HG03060 (cell line): Measurements from ENCODE around the gene INPPL1.
"Not testable (repeated sequence)": the region's sequence is repeated elsewhere in the genome, so short reads cannot be mapped to it uniquely, and the experiment has no call there.

Experiments
- ATAC-seq: cut with Tn5 transposase; IDR thresholded peaks from one replicate; pipeline ENCODE4 v1.9.1; 2021; ENCODE audit warnings: low read depth, moderate number of reproducible peaks; ENCODE audit not compliant: unreplicated experiment

Gene INPPL1, protein sequence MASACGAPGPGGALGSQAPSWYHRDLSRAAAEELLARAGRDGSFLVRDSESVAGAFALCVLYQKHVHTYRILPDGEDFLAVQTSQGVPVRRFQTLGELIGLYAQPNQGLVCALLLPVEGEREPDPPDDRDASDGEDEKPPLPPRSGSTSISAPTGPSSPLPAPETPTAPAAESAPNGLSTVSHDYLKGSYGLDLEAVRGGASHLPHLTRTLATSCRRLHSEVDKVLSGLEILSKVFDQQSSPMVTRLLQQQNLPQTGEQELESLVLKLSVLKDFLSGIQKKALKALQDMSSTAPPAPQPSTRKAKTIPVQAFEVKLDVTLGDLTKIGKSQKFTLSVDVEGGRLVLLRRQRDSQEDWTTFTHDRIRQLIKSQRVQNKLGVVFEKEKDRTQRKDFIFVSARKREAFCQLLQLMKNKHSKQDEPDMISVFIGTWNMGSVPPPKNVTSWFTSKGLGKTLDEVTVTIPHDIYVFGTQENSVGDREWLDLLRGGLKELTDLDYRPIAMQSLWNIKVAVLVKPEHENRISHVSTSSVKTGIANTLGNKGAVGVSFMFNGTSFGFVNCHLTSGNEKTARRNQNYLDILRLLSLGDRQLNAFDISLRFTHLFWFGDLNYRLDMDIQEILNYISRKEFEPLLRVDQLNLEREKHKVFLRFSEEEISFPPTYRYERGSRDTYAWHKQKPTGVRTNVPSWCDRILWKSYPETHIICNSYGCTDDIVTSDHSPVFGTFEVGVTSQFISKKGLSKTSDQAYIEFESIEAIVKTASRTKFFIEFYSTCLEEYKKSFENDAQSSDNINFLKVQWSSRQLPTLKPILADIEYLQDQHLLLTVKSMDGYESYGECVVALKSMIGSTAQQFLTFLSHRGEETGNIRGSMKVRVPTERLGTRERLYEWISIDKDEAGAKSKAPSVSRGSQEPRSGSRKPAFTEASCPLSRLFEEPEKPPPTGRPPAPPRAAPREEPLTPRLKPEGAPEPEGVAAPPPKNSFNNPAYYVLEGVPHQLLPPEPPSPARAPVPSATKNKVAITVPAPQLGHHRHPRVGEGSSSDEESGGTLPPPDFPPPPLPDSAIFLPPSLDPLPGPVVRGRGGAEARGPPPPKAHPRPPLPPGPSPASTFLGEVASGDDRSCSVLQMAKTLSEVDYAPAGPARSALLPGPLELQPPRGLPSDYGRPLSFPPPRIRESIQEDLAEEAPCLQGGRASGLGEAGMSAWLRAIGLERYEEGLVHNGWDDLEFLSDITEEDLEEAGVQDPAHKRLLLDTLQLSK

DNA sequence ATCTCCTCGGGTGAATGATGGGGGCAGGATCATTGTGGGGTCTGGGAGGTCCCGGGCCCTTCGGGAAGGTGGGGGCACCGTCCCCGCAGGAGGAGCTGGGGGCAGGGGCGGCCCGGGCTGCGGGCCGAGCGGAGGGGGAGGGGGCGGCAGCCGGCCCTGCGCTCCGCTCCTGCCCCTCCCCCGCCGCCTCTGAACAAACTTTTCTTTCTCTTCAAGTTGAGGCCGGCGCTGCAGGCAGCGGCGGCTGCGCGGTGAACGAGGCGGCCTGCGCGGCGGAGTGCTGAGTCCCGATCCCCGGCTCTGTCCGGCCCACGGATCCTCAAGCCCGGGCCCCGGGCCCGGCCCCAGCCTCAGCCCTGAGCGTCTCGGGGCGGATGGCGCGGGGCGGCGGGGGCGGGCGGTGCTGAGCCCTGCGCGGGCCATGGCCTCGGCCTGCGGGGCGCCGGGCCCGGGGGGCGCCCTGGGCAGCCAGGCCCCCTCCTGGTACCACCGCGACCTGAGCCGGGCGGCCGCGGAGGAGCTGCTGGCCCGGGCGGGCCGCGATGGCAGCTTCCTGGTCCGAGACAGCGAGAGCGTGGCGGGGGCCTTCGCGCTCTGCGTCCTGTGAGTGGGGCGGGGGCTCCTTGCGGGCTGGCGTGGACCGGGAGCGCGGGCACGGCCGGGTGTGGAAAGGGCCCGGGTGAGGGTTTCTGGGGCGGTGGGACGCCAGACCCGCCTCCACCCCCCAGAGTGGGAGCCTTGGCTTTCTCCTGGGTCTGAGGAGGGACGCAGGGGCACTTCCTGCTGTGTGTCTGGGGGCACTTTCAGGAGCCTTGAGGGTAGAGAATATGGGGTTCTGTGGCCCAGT is at the start of gene INPPL1:
Gene INPPL1 (plus strand): TSS at position 204 of the 847 bp plus-strand sequence. CDS start 218 bp downstream, at position 422.
- ATAC-seq: no peak

DNA sequence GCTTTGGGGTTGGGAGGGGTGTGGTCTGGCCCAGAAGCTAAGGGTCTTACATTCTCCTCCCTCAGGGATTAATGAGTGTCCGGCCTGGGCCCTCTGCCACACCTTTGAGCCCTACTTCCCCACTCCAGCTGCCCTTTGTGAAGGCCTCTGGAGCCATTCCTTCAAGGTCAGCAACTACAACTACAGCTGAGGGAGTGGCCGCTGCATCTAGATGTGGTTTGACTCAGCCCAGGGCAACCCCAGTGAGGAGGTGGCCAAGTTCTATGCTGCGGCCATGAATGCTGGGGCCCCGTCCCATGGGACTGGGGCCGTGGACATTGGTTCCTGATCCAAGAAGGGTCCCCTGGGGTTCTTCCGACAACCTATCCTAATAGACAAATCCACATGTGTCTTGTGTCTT is 46.9 kb upstream of the INPPL1 start:
- no peak for ATAC-seq

DNA sequence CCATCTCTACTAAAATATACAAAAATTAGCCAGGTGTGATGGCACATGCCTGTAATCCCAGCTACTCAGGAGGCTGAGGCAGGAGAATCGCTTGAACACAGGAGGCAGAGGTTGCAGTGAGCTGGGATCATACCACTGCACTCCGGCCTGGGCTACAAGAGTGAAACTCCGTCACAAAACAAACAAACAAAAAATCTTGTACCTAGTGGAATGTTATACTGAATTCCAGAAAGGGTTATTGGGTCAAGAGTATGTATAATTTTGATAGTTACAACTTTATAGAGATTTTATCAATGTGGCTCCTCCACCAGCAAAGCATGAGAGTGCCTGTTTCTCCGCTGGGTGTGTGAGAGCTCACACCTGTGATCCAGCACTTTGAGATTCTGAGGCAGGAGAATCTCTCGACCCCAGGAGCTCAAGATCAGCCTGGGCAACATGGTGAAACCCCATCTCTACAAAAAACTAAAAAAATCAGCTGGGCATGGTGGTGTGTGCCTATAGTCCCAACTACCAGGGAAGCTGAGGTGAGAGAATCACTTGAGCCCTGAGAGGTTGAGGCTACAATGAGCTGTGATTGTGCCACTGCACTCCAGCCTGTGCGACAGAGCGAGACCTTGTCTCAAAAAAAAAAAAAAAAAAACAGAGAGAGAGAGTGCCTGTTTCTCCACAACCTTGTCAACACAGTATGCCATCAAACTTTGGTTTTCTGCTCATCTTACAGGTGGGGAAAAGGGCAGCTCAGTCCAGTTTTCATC is 45.3 kb upstream of the INPPL1 start:
- ATAC-seq: no peak

DNA sequence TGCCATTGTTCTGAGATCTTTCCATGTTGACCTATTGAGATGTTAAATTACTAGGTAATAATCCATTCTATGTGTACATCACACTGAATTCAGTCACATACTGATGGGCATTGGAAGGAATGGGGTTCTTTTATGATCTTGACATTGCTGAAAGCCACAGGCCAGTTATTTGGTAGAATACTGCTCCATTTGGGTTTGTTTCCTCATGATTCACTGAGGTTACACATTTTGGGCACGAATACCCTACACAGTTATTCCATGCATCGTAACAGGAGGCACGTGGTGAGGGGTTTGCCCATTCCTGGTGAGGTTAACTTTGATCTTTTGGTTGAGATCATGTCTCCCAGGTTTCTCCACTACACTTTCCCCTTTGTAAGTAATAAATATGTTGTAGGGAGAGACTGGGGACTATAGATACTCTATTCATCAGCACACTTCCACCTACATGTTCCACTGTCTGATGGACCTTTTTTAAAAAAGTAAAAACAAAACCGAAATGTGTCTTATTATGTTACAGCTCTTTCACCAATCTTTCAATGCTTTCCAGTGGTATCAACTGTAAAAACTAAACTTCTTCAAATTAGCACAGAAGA is 44.7 kb upstream of the INPPL1 start:
- no peak for ATAC-seq

DNA sequence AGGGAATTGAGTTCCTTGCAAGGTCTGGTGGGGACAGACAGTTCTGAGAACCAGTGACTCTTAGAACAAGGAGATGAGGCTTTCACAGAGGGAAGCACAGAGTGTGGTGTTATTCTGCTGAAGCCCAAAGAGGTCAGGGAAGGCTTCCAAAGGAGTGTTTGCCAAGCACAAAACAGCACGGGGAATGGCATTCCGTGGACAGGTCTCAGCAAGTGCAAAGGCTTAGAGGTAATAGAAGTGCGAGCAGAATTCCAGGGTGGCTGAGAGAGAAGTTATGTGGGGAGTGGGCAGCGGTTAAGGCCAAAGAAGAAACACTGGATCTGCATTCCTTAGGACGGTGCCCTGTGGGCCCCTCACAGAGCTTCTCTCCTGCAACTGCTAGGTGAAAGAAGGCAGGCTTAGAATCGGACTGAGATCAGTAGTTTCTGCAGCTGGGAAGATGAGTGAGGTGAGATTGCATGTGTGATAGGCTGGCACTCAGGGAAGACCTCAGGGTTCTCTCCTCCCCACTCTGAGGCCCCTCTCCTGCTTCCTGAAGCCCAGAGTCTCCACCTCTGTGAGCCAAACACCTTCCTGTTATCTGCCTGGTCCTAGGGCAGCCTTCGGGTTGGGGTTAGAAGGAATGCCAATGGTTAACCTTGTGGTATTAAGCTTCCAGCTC is 43.5 kb upstream of the INPPL1 start:
- ATAC-seq: not testable (repeated sequence)

DNA sequence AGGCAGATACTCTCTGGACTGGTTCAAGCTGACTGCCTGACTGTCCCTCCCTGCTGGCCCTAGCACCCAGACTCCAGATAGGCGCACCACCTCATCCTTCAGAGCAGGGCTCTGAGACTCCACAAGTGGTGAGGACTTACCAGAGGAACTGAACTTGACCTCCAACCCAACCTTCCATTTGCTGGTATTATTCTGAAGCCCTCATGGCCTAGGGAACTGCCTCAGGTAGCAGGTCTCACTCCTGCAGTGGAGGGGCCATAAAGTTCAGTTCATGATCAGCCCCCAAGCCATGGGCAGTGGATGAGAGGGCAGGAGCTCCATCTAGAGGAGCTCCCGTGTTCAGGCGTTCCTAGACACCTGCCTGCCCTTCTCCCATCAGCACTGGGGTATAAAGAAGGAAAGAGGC is 43.0 kb upstream of the INPPL1 start:
- not testable (repeated sequence) for ATAC-seq

DNA sequence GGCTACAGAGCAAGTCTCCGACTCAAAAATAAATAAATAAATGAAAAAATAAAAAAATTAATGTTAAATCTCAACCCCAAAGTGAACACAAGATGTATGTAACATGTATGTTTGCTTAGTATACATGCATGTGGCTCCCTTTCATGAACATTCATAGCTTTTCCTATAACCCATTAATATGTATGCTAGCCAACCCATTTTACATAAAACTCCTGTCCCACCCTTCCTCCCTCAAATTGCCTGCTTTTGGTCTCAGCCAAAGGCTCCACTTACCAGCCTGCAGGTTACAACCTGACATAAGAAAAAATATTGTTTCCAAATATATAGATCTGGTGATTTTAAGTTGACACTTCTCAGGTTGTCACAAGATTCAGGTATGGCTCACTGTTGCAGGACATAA is 36.3 kb upstream of the INPPL1 start:
- ATAC-seq: no peak

DNA sequence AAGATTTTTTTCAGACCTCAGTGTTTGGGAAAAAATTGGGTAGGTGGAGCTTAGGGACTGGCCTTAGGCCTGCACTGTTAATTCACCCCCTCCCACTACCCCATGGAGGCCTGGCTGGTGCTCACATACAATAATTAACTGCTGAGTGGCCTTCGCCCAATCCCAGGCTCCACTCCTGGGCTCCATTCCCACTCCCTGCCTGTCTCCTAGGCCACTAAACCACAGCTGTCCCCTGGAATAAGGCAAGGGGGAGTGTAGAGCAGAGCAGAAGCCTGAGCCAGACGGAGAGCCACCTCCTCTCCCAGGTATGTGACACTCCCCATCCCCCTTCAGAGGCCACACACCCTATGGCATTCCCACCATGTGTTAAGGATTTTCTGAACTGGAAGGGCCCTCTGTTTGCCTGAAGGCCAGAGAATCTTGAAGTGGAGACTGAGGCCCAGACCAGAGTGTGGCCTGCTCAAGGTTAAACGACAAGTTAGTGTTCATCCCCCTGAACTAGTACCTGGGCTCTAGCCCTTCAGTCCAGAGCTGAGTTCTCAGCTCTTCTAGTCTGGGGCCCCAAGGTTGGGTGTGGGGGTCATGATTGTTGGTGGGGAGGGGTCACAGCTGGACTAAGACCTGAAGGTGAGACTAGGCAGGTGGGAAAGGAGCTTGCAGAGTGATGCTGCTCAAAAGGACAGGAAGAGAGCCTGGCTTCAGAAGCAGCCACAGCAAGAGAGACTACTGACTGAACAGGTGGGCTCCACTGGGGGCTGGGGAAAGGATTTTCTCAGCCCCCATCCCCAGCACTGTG is 34.9 kb upstream of the INPPL1 start:
- no peak for ATAC-seq

DNA sequence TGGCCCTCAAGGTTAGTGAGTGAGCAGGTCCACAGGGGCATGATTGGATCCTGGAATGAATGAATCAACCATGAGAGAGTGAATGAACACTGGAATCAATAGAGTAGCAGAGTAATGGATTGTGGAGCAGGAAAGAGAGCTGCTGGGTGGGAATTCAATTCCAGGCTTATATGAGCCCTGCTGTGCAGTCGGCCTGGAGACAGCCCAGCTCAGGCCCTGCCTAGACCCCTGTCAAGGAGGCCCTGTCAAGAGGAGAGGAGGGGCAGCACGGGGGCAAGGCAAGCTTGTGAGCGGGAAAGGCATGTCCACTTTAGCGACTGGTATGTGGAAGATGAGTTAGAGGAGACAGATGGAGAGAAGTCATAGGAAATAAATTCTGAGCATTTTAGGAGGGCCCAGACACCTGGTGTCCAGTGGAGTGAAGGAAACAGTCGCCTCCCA is 33.9 kb upstream of the INPPL1 start:
- ATAC-seq: no peak

DNA sequence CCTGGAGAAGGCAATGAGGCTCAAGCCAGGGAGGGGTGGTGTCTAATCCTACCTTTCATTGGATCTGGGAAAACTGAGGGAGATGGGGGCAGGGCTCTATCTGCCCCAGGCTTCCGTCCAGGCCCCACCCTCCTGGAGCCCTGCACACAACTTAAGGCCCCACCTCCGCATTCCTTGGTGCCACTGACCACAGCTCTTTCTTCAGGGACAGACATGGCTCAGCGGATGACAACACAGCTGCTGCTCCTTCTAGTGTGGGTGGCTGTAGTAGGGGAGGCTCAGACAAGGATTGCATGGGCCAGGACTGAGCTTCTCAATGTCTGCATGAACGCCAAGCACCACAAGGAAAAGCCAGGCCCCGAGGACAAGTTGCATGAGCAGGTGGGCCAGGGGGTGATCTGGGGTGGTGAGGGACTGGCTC is 32.6 kb upstream of the INPPL1 start, which contains the start of gene FOLR1:
Gene FOLR1 (plus strand): TSS at position 180 of the 421 bp plus-strand sequence. CDS start 34 bp downstream, at position 214.
- no peak for ATAC-seq

DNA sequence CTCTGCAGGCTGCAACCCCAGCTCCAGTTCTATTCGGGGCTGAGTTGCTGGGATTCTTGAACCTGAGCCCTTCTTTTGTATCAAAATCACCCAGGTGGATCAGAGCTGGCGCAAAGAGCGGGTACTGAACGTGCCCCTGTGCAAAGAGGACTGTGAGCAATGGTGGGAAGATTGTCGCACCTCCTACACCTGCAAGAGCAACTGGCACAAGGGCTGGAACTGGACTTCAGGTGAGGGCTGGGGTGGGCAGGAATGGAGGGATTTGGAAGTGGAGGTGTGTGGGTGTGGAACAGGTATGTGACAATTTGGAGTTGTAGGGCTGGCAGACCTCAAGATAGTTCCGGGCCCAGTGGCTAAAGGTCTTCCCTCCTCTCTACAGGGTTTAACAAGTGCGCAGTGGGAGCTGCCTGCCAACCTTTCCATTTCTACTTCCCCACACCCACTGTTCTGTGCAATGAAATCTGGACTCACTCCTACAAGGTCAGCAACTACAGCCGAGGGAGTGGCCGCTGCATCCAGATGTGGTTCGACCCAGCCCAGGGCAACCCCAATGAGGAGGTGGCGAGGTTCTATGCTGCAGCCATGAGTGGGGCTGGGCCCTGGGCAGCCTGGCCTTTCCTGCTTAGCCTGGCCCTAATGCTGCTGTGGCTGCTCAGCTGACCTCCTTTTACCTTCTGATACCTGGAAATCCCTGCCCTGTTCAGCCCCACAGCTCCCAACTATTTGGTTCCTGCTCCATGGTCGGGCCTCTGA is 28.9 kb upstream of the INPPL1 start:
- no peak for ATAC-seq

DNA sequence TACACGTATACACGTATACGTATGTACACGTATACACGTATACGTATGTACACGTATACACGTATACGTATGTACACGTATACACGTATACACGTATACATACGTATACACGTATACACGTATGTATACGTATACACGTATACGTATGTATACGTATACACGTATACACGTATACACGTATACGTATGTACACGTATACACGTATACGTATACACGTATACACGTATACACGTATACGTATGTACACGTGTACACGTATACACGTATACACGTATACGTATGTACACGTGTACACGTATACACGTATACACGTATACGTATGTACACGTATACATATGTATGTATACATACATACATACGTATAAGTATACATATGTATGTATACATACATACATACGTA is 23.1 kb upstream of the INPPL1 start:
- not testable (repeated sequence) for ATAC-seq

DNA sequence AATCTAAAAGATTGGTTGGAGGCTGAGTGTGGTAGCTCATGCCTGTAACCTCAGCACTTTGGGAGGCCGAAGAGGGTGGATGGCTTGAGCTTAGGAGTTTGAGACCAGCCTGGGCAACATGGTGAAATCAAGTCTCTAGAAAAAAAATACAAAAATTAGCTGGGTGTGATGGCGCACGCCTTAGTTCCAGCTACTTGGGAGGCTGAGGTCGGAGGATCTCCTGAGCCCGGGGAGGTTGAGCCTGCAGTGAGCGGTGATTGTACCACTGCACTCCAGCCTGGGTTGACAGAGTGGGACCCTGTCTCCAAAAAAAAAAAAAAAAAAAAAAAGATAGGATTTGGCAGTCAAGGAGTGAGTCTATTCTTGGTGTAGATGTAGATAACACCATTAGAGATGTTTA is 22.0 kb upstream of the INPPL1 start:
- no peak for ATAC-seq

DNA sequence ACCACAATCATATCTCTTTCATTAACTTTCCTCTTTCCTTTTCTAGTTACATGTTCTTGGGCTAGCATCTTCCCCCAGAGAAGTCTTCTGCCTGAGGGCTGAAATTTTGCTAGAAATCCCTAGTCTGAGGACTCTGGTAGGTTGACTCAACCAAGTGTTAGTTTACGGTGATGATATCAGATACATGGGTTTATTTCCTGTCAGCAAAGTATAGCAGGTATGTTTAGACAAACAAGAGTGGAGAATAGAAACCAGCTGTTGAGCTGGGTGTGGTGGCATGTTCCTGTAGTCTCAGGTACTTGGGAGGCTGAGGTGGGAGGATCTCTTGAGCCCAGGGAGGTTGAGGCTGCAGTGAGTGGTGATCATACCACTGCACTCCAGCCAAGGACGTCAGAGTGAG is 21.4 kb upstream of the INPPL1 start:
- ATAC-seq: no peak

DNA sequence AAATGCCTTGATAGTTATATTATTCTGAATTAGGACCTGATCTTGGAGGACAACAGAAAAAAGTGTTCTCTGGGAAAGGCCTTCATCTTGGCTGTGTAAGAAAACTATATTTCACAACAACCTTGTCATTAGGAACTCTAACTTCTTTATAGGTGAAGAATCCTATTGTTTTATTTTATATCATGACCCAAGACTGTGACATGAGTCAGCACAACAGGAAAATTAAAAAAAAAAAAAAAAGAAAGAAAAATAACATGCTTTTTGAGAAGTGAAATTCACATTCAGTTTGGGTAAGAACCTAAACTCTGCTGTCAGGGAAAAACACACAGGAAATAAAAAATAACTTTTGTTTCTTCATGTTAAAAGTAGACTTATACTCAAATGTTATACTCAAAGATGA is 19.7 kb upstream of the INPPL1 start:
- no peak for ATAC-seq

DNA sequence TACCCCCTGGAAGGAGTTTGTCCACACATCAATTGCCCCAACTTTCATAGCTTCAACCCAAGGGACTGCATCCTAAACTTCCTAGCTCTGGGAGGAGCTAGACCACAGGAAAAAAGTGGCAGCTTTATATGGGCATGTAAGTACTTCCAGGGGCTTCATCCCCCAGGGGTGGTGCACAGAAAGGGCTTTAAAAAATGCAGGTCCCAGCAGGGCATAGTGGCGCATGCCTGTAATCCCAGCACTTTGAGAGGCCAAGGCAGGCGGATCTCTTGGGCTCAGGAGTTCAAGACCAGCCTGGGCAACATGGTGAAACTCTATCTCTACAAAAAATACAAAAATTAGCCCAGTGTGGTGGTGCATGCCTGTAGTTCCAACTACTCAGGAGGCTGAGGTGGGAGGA is 17.8 kb upstream of the INPPL1 start:
- not testable (repeated sequence) for ATAC-seq

DNA sequence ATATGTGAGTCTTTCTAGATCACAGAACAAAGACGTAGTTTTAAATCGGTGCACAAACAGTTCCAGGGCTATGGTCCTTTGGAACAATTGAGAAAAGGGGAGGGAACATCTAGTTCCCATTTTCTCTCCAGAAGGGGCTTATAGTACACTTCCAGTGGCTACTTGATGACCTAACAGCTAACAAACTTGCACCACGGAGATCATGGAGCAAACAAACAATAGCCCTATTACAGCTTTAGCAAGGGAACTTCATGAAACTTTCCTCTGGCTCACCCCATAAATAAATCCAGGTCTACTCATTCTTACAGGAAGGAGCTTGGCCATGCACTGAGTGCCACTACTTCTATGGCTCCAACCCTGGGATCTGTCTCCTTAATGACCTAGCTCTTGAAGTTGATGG is 16.3 kb upstream of the INPPL1 start:
- ATAC-seq: no peak
